IMR-90 (cell line): ENCODE data around the gene ZNF358. TPM values are rescaled to one million over a fixed set of nuclear protein-coding genes. Genes with fewer than 3 reads are reported as not detected.

Experiments used
- ATAC-seq: fragments of 200-7000 bp; cut with Tn5 transposase; 2 replicates; pipeline ENCODE4 v1.9.1; 2020; ENCODE audit warnings: low read depth, mild to moderate bottlenecking, moderate library complexity
- BruUV-seq: library from RNA; stranded (reverse); fragments of 400-500 nt; replicated peaks from 2 replicates; lab custom pipeline; 2021; lab: Mats Ljungman, UMichigan
- CTCF ChIA-PET: fragments of 300-600 bp; formaldehyde crosslinking; extraction: SDS; loops from one replicate; lab custom pipeline; 2021; ENCODE audit warnings: antibody characterized with exemption; lab: Yijun Ruan, JAX
- POLR2A ChIA-PET: fragments of 300-600 bp; sonication (Branson Sonifier 250); formaldehyde crosslinking; loops from one replicate; lab custom pipeline; 2022; ENCODE audit warnings: antibody characterized with exemption; ENCODE audit not compliant: unreplicated experiment; lab: Charles Lee
- DNase-seq: peaks from one replicate; pipeline ENCODE4 v3.0.0; 2013
- H2AFZ ChIP-seq: replicated peaks from 2 replicates; pipeline ENCODE3; 2013; ENCODE audit warnings: low read length, mild to moderate bottlenecking; ENCODE audit not compliant: poor library complexity
- H2AK5ac ChIP-seq: 2 replicates; pipeline ENCODE4 v1.6.1; 2013; ENCODE audit warnings: low read depth, low read length, inconsistent platforms
- H2AK9ac ChIP-seq: replicated peaks from 2 replicates; pipeline ENCODE3; 2013; ENCODE audit warnings: mild to moderate bottlenecking, low read depth, low read length, moderate library complexity; ENCODE audit not compliant: poor library complexity
- H2BK120ac ChIP-seq: 2 replicates; pipeline ENCODE4 v1.6.1; 2013; ENCODE audit warnings: low read depth, low read length, inconsistent platforms
- H2BK15ac ChIP-seq: 3 replicates; pipeline ENCODE4 v1.6.1; 2013; ENCODE audit warnings: low read depth, low read length, inconsistent platforms
- H2BK20ac ChIP-seq: 2 replicates; pipeline ENCODE4 v1.6.1; 2013; ENCODE audit warnings: low read depth, mild to moderate bottlenecking, inconsistent platforms, low read length, moderate library complexity
- H2BK5ac ChIP-seq: 2 replicates; pipeline ENCODE4 v1.6.1; 2013; ENCODE audit warnings: mild to moderate bottlenecking, low read depth, low read length, inconsistent platforms; ENCODE audit not compliant: poor library complexity, severe bottlenecking
- H3K14ac ChIP-seq: replicated peaks from 2 replicates; pipeline ENCODE4 v1.6.1; 2013; ENCODE audit warnings: low read depth, low read length, inconsistent platforms
- H3K18ac ChIP-seq: 2 replicates; pipeline ENCODE4 v1.6.1; 2013; ENCODE audit warnings: low read depth, low read length, control low read depth
- H3K23ac ChIP-seq: 2 replicates; pipeline ENCODE4 v1.6.1; 2013; ENCODE audit warnings: low read depth, low read length, inconsistent platforms
- H3K27ac ChIP-seq: 2 replicates; pipeline ENCODE4 v1.5.1; 2013; ENCODE audit warnings: mild to moderate bottlenecking, control low read depth, low read length; ENCODE audit not compliant: insufficient read depth
- H3K27me3 ChIP-seq: 2 replicates; pipeline ENCODE4 v1.6.1; 2013; ENCODE audit warnings: low read length; ENCODE audit not compliant: control insufficient read depth, insufficient read depth
- H3K36me3 ChIP-seq: 2 replicates; pipeline ENCODE4 v1.6.1; 2013; ENCODE audit warnings: low read length, mixed read lengths; ENCODE audit not compliant: control insufficient read depth, insufficient read depth
- H3K4ac ChIP-seq: 2 replicates; pipeline ENCODE4 v1.6.1; 2013; ENCODE audit warnings: low read depth, low read length, inconsistent platforms
- H3K4me1 ChIP-seq: 2 replicates; pipeline ENCODE4 v1.6.1; 2013; ENCODE audit warnings: low read length, mixed read lengths; ENCODE audit not compliant: control insufficient read depth, insufficient read depth
- H3K4me2 ChIP-seq: 2 replicates; pipeline ENCODE4 v1.6.1; 2013; ENCODE audit warnings: low read depth, mild to moderate bottlenecking, control low read depth, low read length, moderate library complexity
- H3K4me3 ChIP-seq: 2 replicates; pipeline ENCODE4 v1.5.1; 2013; ENCODE audit warnings: low read depth, mild to moderate bottlenecking, control low read depth, low read length, moderate library complexity; ENCODE audit not compliant: insufficient read depth
- H3K56ac ChIP-seq: 2 replicates; pipeline ENCODE4 v1.6.1; 2013; ENCODE audit warnings: low read length, inconsistent platforms; ENCODE audit not compliant: insufficient read depth; ENCODE audit errors: extremely low read depth
- H3K79me1 ChIP-seq, 2 experiments: 2 replicates each; pipeline ENCODE4 v1.6.1; 2013; ENCODE audit warnings: low read length in 2 of 2, inconsistent platforms in 1 of 2, low read depth in 1 of 2
- H3K9ac ChIP-seq: 2 replicates; pipeline ENCODE4 v1.6.1; 2013; ENCODE audit warnings: low read depth, low read length, control low read depth
- H3K9me1 ChIP-seq: 2 replicates; pipeline ENCODE4 v1.6.1; 2013; ENCODE audit warnings: low read length, inconsistent platforms; ENCODE audit not compliant: insufficient read depth
- H3K9me3 ChIP-seq: 2 replicates; pipeline ENCODE4 v1.6.1; 2013; ENCODE audit warnings: low read length; ENCODE audit not compliant: control insufficient read depth, insufficient read depth
- H4K20me1 ChIP-seq: 2 replicates; pipeline ENCODE4 v1.6.1; 2013; ENCODE audit warnings: low read length, inconsistent platforms; ENCODE audit not compliant: insufficient read depth
- H4K5ac ChIP-seq: 2 replicates; pipeline ENCODE4 v1.6.1; 2013; ENCODE audit warnings: mild to moderate bottlenecking, low read depth, low read length, control low read depth
- H4K8ac ChIP-seq, 2 experiments: 2 replicates each; pipeline ENCODE4 v1.6.1; 2013; ENCODE audit warnings: low read depth in 2 of 2, low read length in 2 of 2, control low read depth in 1 of 2, inconsistent platforms in 1 of 2
- H4K91ac ChIP-seq: 2 replicates; pipeline ENCODE4 v1.6.1; 2013; ENCODE audit warnings: low read depth, low read length, inconsistent platforms; ENCODE audit not compliant: insufficient read depth
- FOS ChIP-seq: fragments of 150-350 bp; IDR thresholded peaks from 2 replicates; pipeline ENCODE4 v1.6.1; 2016; ENCODE audit warnings: low read depth, low read length
- MAFK ChIP-seq: IDR thresholded peaks from 2 replicates; pipeline ENCODE4 v1.6.1; 2012; ENCODE audit warnings: low read depth, low read length, improper control_type of control experiment
- POLR2A ChIP-seq: IDR thresholded peaks from 2 replicates; pipeline ENCODE4 v1.6.1; 2012; ENCODE audit warnings: mild to moderate bottlenecking, low read depth, low read length
- RCOR1 ChIP-seq: IDR thresholded peaks from 2 replicates; pipeline ENCODE4 v1.6.1; 2012; ENCODE audit warnings: mild to moderate bottlenecking, low read length, improper control_type of control experiment; ENCODE audit not compliant: insufficient replicate concordance
- WGBS, 2 experiments: methylation state at CpG; one replicate each; pipeline versions ENCODE4 v1.1.5 to v1.1.7; 2013; ENCODE audit warnings: missing lambda C conversion rate in 2 of 2; ENCODE audit not compliant: insufficient read length in 1 of 2; ENCODE audit errors: extremely low coverage in 2 of 2; 5-methylcytosine and 5-hydroxymethylcytosine counted together
- dilution Hi-C: fragments of 300-500 bp; cut with HindIII; formaldehyde crosslinking; loops from one replicate; pipeline ENCODE4 v1.14.3; 2018; ENCODE audit warnings: low sequenced_read_pairs; ENCODE audit not compliant: unreplicated experiment
- in situ Hi-C: fragments of 300-500 bp; cut with MboI; formaldehyde crosslinking; loops from 3 replicates; pipeline ENCODE4 v1.14.3; 2019; ENCODE audit warnings: low sequenced_read_pairs, inconsistent platforms, mixed read lengths
- intact Hi-C: fragments of 100-400 bp; cut with micrococcal nuclease; formaldehyde crosslinking; loops from 2 replicates; pipeline ENCODE4 v1.10.0; 2022
- polyA plus RNA-seq, 3 experiments: library from polyadenylated mRNA; depleted of rRNA; stranded (reverse); fragments of >200 nt; gene quantifications; 2 replicates each; pipeline ENCODE4 v1.2.3, GENCODE V29; 2012; ENCODE audit warnings: low replicate concordance in 1 of 3
- total RNA-seq: library from RNA; depleted of rRNA; stranded (reverse); fragments of >200 nt; gene quantifications from 2 replicates; pipeline ENCODE4 v1.2.3, GENCODE V29; 2012

ZNF358 gene
- total and polyA plus RNA-seq, 2 of the 4 experiments (the other 2 are of a cell fraction): 5.4 to 30.7 TPM

GRCh38 chr19:7521551-7522071 is 5.7 kb downstream of the ZNF358 start:
- Histone ChIP-seq H4K5ac (peak overlapping the region; percentile 98), H3K18ac (peak overlapping the region; percentile 75; the same call in 1 of the 2 replicates), H2BK120ac (peak overlapping the region; percentile 64), H3K79me1 (peaks cover 17 to 42% of the 10 kb centered on the region in 2 experiments), H4K8ac (peak overlapping the region; percentile 89 to 99), H2BK15ac (0 out of 3 replicates have a peak overlapping the region, but pooled peaks have one; percentile 16), H3K27me3 (no peaks in the 10 kb centered on the region), H4K20me1 (no peaks in the 10 kb centered on the region), H3K56ac (peak overlapping the region; percentile 53; the same call in 1 of the 2 replicates), H3K14ac (peak overlapping the region; percentile 98), H2AK5ac (peak overlapping the region; percentile 95; the same call in 1 of the 2 replicates), H4K91ac (peak overlapping the region; percentile 91), H3K4ac (peak overlapping the region; percentile 97), H3K4me3 (peak overlapping the region; percentile 42), H3K9me3 (no peaks in the 10 kb centered on the region), H2BK5ac (peak overlapping the region; percentile 85), H2BK20ac (no peak overlapping the region), H3K9me1 (peaks cover 5% of the 10 kb centered on the region; the same call in 1 of the 2 replicates), H2AFZ (peak overlapping the region; percentile 97), H3K9ac (peak overlapping the region; percentile 73), H3K4me1 (peaks cover 8% of the 10 kb centered on the region; the same call in 1 of the 2 replicates), H3K4me2 (peak overlapping the region; percentile 95), H2AK9ac (peak overlapping the region; percentile 94), H3K27ac (peak overlapping the region; percentile 83; the same call in 1 of the 2 replicates), H3K23ac (peak overlapping the region; percentile 89), H3K36me3 (peaks cover 18% of the 10 kb centered on the region; the same call in 1 of the 2 replicates)
- CTCF ChIA-PET: interaction anchor here (0.5 kb wide), 1 partner anchor 193 kb away, joined by 3 read pairs; no protein-coding TSS in a partner anchor
- POLR2A ChIA-PET: no interaction called here
- intact Hi-C loops: loop anchor here (1.0 kb wide), 1 partner anchor 167 kb away; no protein-coding TSS in a partner anchor
- ATAC-seq: no peak
- in situ Hi-C loops: no loop called here
- BruUV-seq: no TSS peak
- WGBS, 2 experiments: 100% methylated on average over 1 of the region's 10 CpGs; no CpG with 5 or more reads in 1 of the 2 experiments
- TF ChIP-seq MAFK (no peak), POLR2A (no peak), RCOR1 (no peak), FOS (no peak)
- no peak for DNase-seq
- dilution Hi-C loops: no loop called here
